ENCODE results near the gene MAPRE2.

GRCh38 chr18:35060122-35060815 lies 19.1 kb downstream of the MAPRE2 start:
- TF ChIP-seq GATA3 (IDR thresholded peaks at IDR 0.05; ENCODE audit: low read depth, low read length) (no peak), GATA2 (IDR thresholded peaks at IDR 0.05; ENCODE audit: low read depth, low read length) (no peak)
